Measurements from ENCODE around the gene CEP85L.

- TF ChIP-seq CTCF (conservative IDR thresholded peaks at IDR 0.05 in 1 of 2, IDR thresholded peaks at IDR 0.05 in 1 of 2; ENCODE audit: low read depth in 1 of 2, low read length in 2 of 2) (no peak), EZH2 (IDR thresholded peaks at IDR 0.05; ENCODE audit: low read length, missing control alignments) (no peak)
These were observed 10.3 kb downstream of the CEP85L start for GRCh38 chr6:118641042-118641441.

All from fibroblast of lung (primary cell).